GM23338 (cell line): ENCODE results near the gene KIF21A. TPM values are rescaled to one million over a fixed set of nuclear protein-coding genes. Genes with fewer than 3 reads are reported as not detected.

Experiments used
- ATAC-seq: fragments of 200-7000 bp; cut with Tn5 transposase; 3 replicates; pipeline ENCODE4 v1.9.1; 2020
- DNase-seq: peaks from one replicate; pipeline ENCODE4 v3.0.0-alpha.2; 2015; ENCODE audit warnings: low spot score
- H2AFZ ChIP-seq: fragments of 200-600 bp; sonication (generic); 2 replicates; pipeline ENCODE4 v1.8.0; 2016; ENCODE audit warnings: antibody characterized with exemption, mild to moderate bottlenecking, moderate library complexity
- H3F3A ChIP-seq: fragments of 200-600 bp; sonication (generic); replicated peaks from 2 replicates; pipeline ENCODE4 v1.8.0; 2017; ENCODE audit warnings: antibody characterized with exemption, mixed run types, low read depth
- H3K27ac ChIP-seq: fragments of 200-600 bp; sonication (generic); 2 replicates; pipeline ENCODE4 v1.6.1; 2016; ENCODE audit warnings: low read depth
- H3K27me3 ChIP-seq: fragments of 200-600 bp; sonication (generic); 2 replicates; pipeline ENCODE4 v1.8.0; 2016; ENCODE audit warnings: mild to moderate bottlenecking, mixed run types, moderate library complexity; ENCODE audit not compliant: insufficient read depth
- H3K36me3 ChIP-seq: fragments of 200-600 bp; sonication (generic); 2 replicates; pipeline ENCODE4 v1.8.0; 2016; ENCODE audit warnings: mild to moderate bottlenecking; ENCODE audit not compliant: insufficient read depth
- H3K4me1 ChIP-seq: fragments of 200-600 bp; sonication (generic); 2 replicates; pipeline ENCODE4 v1.8.0; 2016; ENCODE audit warnings: mild to moderate bottlenecking, moderate library complexity; ENCODE audit not compliant: insufficient read depth
- H3K4me2 ChIP-seq: fragments of 200-600 bp; sonication (generic); 2 replicates; pipeline ENCODE4 v1.7.1; 2017; ENCODE audit warnings: mixed run types
- H3K4me3 ChIP-seq: fragments of 200-600 bp; sonication (generic); 2 replicates; pipeline ENCODE4 v1.6.1; 2016; ENCODE audit warnings: mixed run types
- H3K79me2 ChIP-seq: fragments of 200-600 bp; sonication (generic); replicated peaks from 2 replicates; pipeline ENCODE4 v1.8.0; 2017; ENCODE audit warnings: mild to moderate bottlenecking; ENCODE audit not compliant: insufficient read depth
- H3K9me2 ChIP-seq: fragments of 200-600 bp; sonication (generic); 2 replicates; pipeline ENCODE4 v1.8.0; 2017; ENCODE audit not compliant: insufficient read depth
- H4K20me1 ChIP-seq: fragments of 200-600 bp; sonication (generic); replicated peaks from 2 replicates; pipeline ENCODE4 v1.8.0; 2017; ENCODE audit warnings: mild to moderate bottlenecking; ENCODE audit not compliant: insufficient read depth
- H3K27ac Mint-ChIP-seq: 2 replicates; pipeline ENCODE4 v1.8.0; 2020; ENCODE audit warnings: inconsistent platforms, mild to moderate bottlenecking, moderate library complexity, mixed read lengths
- H3K27me3 Mint-ChIP-seq: 3 replicates; pipeline ENCODE4 v1.8.0; 2022; ENCODE audit warnings: low read depth, mild to moderate bottlenecking, moderate library complexity, mixed read lengths, inconsistent platforms; ENCODE audit not compliant: insufficient read depth, poor library complexity
- H3K36me3 Mint-ChIP-seq: 3 replicates; pipeline ENCODE4 v1.8.0; 2021; ENCODE audit warnings: low read depth, mild to moderate bottlenecking, inconsistent platforms, moderate library complexity, mixed read lengths
- H3K4me1 Mint-ChIP-seq: 3 replicates; pipeline ENCODE4 v1.8.0; 2020; ENCODE audit warnings: mild to moderate bottlenecking, inconsistent platforms, mixed read lengths
- H3K4me3 Mint-ChIP-seq: 3 replicates; pipeline ENCODE4 v1.8.0; 2021; ENCODE audit warnings: moderate library complexity, mild to moderate bottlenecking, inconsistent platforms, mixed read lengths
- H3K9me3 Mint-ChIP-seq: 3 replicates; pipeline ENCODE4 v1.8.0; 2020; ENCODE audit warnings: moderate library complexity, mild to moderate bottlenecking, inconsistent platforms, mixed read lengths
- CREB1 ChIP-seq: fragments of 250-450 bp; sonication (Bioruptor Pico); IDR thresholded peaks from 2 replicates; pipeline ENCODE4 v1.5.0; 2020; ENCODE audit warnings: low read depth, mild to moderate bottlenecking, moderate library complexity
- EZH2 ChIP-seq: fragments of 200-600 bp; sonication (generic); IDR thresholded peaks from one replicate; pipeline ENCODE4 v1.8.0; 2017; ENCODE audit warnings: antibody characterized with exemption, mild to moderate bottlenecking, low read depth; ENCODE audit not compliant: unreplicated experiment
- EZH2phosphoT487 ChIP-seq: fragments of 200-600 bp; sonication (generic); IDR thresholded peaks from one replicate; pipeline ENCODE4 v1.8.1; 2018; ENCODE audit warnings: antibody characterized with exemption; ENCODE audit not compliant: unreplicated experiment
- JUNB ChIP-seq: IDR thresholded peaks from one replicate; pipeline ENCODE4 v1.6.1; 2016; ENCODE audit warnings: antibody characterized with exemption; ENCODE audit not compliant: unreplicated experiment
- NANOG ChIP-seq: IDR thresholded peaks from 2 replicates; pipeline ENCODE4 v1.6.1; 2016; ENCODE audit warnings: antibody characterized with exemption, borderline replicate concordance
- POLR2AphosphoS5 ChIP-seq: IDR thresholded peaks from 2 replicates; pipeline ENCODE4 v1.6.1; 2016; ENCODE audit warnings: antibody characterized with exemption, low read depth
- STAT1 ChIP-seq: IDR thresholded peaks from one replicate; pipeline ENCODE4 v1.6.1; 2016; ENCODE audit warnings: antibody characterized with exemption; ENCODE audit not compliant: unreplicated experiment
- ZNF114 ChIP-seq: fragments of 250-450 bp; sonication (Bioruptor Pico); IDR thresholded peaks from 2 replicates; pipeline ENCODE4 v1.5.0; 2020; ENCODE audit warnings: mild to moderate bottlenecking, moderate library complexity
- ZNF331 ChIP-seq: fragments of 250-450 bp; sonication (Bioruptor Pico); IDR thresholded peaks from 2 replicates; pipeline ENCODE4 v1.5.0; 2020; ENCODE audit warnings: low read depth, mild to moderate bottlenecking, moderate library complexity
- ZNF462 ChIP-seq: fragments of 250-450 bp; sonication (Bioruptor Pico); IDR thresholded peaks from 2 replicates; pipeline ENCODE4 v1.5.0; 2020; ENCODE audit warnings: mild to moderate bottlenecking, moderate library complexity
- polyA plus RNA-seq: library from polyadenylated mRNA; unstranded; fragments of >200 nt; fragmentation: Nextera tagmentation; extraction: Ambion mirVana; gene quantifications from 2 replicates; pipeline ENCODE4 v1.2.1, GENCODE V29; 2016
- total RNA-seq: library from RNA; depleted of rRNA; stranded (reverse); fragments of >200 nt; shearing (Covaris generic); gene quantifications from 2 replicates; pipeline ENCODE4 v1.2.3, GENCODE V29; 2014
- TF ChIP-seq, protein P1 (sequence below): IDR thresholded peaks from 2 replicates; pipeline ENCODE4 v1.6.1; 2016; ENCODE audit warnings: antibody characterized with exemption
- TF ChIP-seq, protein P2 (sequence below): IDR thresholded peaks from one replicate; pipeline ENCODE4 v1.6.1; 2018; ENCODE audit warnings: antibody characterized with exemption; ENCODE audit not compliant: unreplicated experiment
- TF ChIP-seq, protein P3 (sequence below), 2 experiments: fragments of 200-600 bp in 1 of 2; sonication (generic) in 1 of 2; conservative IDR thresholded peaks; 2 replicates each; pipeline versions ENCODE4 v1.5.1 to v1.6.1; 2016 to 2017; ENCODE audit warnings: antibody characterized with exemption in 2 of 2, low read depth in 2 of 2, mild to moderate bottlenecking in 2 of 2, moderate library complexity in 1 of 2

The KIF21A gene
- total and polyA plus RNA-seq, 2 experiments from 2014 or later, result 28.8 to 32.0 TPM

DNA sequence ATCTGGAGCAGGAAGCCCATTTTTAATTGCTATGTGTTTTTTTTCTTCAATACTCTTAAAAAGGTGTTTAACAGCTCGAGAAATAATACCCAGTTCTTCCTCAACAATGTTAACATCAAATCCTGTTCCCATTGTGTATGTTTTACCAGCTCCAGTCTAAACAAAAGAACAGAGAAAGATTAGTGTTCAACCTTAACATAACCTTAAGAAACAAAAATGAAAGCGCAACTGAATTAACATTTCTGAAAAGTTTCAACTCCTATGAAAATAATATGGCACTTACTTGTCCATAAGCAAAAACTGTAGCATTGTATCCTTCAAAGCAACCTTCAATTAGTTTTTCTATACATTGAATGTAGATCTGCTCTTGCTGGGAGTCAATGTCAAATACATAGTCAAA lies 73.2 kb downstream of the KIF21A start:
- H3K27ac ChIP-seq, result no peak overlapping the region
- no peaks in the 10 kb centered on the region for H4K20me1 ChIP-seq
- TF ChIP-seq ZNF462 (CRISPR knock-in tag), result no peak
- TF ChIP-seq EZH2phosphoT487, result no peak
- TF ChIP-seq JUNB, result no peak
- TF ChIP-seq CREB1 (CRISPR knock-in tag), result no peak
- TF ChIP-seq, protein P1, sequence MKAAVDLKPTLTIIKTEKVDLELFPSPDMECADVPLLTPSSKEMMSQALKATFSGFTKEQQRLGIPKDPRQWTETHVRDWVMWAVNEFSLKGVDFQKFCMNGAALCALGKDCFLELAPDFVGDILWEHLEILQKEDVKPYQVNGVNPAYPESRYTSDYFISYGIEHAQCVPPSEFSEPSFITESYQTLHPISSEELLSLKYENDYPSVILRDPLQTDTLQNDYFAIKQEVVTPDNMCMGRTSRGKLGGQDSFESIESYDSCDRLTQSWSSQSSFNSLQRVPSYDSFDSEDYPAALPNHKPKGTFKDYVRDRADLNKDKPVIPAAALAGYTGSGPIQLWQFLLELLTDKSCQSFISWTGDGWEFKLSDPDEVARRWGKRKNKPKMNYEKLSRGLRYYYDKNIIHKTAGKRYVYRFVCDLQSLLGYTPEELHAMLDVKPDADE, result no peak
- TF ChIP-seq EZH2, result no peak
- no peak for TF ChIP-seq STAT1
- TF ChIP-seq POLR2AphosphoS5, result no peak
- no peak for TF ChIP-seq ZNF114 (CRISPR knock-in tag)
- TF ChIP-seq, protein P2, sequence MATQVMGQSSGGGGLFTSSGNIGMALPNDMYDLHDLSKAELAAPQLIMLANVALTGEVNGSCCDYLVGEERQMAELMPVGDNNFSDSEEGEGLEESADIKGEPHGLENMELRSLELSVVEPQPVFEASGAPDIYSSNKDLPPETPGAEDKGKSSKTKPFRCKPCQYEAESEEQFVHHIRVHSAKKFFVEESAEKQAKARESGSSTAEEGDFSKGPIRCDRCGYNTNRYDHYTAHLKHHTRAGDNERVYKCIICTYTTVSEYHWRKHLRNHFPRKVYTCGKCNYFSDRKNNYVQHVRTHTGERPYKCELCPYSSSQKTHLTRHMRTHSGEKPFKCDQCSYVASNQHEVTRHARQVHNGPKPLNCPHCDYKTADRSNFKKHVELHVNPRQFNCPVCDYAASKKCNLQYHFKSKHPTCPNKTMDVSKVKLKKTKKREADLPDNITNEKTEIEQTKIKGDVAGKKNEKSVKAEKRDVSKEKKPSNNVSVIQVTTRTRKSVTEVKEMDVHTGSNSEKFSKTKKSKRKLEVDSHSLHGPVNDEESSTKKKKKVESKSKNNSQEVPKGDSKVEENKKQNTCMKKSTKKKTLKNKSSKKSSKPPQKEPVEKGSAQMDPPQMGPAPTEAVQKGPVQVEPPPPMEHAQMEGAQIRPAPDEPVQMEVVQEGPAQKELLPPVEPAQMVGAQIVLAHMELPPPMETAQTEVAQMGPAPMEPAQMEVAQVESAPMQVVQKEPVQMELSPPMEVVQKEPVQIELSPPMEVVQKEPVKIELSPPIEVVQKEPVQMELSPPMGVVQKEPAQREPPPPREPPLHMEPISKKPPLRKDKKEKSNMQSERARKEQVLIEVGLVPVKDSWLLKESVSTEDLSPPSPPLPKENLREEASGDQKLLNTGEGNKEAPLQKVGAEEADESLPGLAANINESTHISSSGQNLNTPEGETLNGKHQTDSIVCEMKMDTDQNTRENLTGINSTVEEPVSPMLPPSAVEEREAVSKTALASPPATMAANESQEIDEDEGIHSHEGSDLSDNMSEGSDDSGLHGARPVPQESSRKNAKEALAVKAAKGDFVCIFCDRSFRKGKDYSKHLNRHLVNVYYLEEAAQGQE, result no peak
- TF ChIP-seq ZNF331 (CRISPR knock-in tag), result no peak
- TF ChIP-seq, protein P3, sequence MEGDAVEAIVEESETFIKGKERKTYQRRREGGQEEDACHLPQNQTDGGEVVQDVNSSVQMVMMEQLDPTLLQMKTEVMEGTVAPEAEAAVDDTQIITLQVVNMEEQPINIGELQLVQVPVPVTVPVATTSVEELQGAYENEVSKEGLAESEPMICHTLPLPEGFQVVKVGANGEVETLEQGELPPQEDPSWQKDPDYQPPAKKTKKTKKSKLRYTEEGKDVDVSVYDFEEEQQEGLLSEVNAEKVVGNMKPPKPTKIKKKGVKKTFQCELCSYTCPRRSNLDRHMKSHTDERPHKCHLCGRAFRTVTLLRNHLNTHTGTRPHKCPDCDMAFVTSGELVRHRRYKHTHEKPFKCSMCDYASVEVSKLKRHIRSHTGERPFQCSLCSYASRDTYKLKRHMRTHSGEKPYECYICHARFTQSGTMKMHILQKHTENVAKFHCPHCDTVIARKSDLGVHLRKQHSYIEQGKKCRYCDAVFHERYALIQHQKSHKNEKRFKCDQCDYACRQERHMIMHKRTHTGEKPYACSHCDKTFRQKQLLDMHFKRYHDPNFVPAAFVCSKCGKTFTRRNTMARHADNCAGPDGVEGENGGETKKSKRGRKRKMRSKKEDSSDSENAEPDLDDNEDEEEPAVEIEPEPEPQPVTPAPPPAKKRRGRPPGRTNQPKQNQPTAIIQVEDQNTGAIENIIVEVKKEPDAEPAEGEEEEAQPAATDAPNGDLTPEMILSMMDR (conservative IDR thresholded peaks at IDR 0.05; ENCODE audit: low read depth in 2 of 2), result no peak
- no peak for TF ChIP-seq NANOG
- no peak overlapping the region for H3K4me2 ChIP-seq
- H3K79me2 ChIP-seq, result no peaks in the 10 kb centered on the region
- no peaks in the 10 kb centered on the region for H3K9me3 Mint-ChIP-seq
- peaks cover 22% of the 10 kb centered on the region for H3K4me1 Mint-ChIP-seq
- H3K4me3 Mint-ChIP-seq, result no peak overlapping the region
- H3K27me3 Mint-ChIP-seq, result peaks cover 2% of the 10 kb centered on the region
- H3K36me3 ChIP-seq, result no peaks in the 10 kb centered on the region
- H3F3A ChIP-seq, result no peaks in the 10 kb centered on the region
- DNase-seq (no peak), ATAC-seq (no peak)
- H3K36me3 Mint-ChIP-seq, result peaks cover 16% of the 10 kb centered on the region; the same call in 2 of the 3 replicates
- no peak overlapping the region for H3K4me3 ChIP-seq
- H3K27ac Mint-ChIP-seq, result no peak overlapping the region
- no peak overlapping the region for H2AFZ ChIP-seq
- peaks cover 15% of the 10 kb centered on the region for H3K4me1 ChIP-seq
- no peaks in the 10 kb centered on the region for H3K27me3 ChIP-seq
- H3K9me2 ChIP-seq, result no peaks in the 10 kb centered on the region
